Colonic mucosa (tissue), 4 donors: ENCODE data around the gene MTOR. TPM values are rescaled to one million over a fixed set of nuclear protein-coding genes. Genes with fewer than 3 reads are reported as not detected.

ENCODE experiments used
- DNase-seq: peaks from one replicate; pipeline ENCODE4 v3.0.0-alpha.2; 2020
- H3K27ac ChIP-seq: fragments of 200-600 bp; one replicate; pipeline ENCODE4 v1.8.0; 2021
- H3K27me3 ChIP-seq: fragments of 200-600 bp; one replicate; pipeline ENCODE4 v1.8.0; 2021
- H3K36me3 ChIP-seq: fragments of 200-600 bp; one replicate; pipeline ENCODE4 v1.8.0; 2021
- H3K4me1 ChIP-seq: fragments of 200-600 bp; one replicate; pipeline ENCODE4 v1.8.0; 2021; ENCODE audit warnings: mild to moderate bottlenecking
- H3K4me3 ChIP-seq: fragments of 200-600 bp; one replicate; pipeline ENCODE4 v1.8.0; 2021
- H3K9ac ChIP-seq, 2 donors: one replicate each; pipeline ENCODE4 v1.7.0; 2013; ENCODE audit warnings: control low read depth in 2 of 2, low read depth in 2 of 2, low read length in 2 of 2
- H3K9me3 ChIP-seq: fragments of 200-600 bp; one replicate; pipeline ENCODE4 v1.8.0; 2021
- intact Hi-C: fragments of 100-400 bp; cut with DNase I; formaldehyde crosslinking; loops from one replicate; pipeline ENCODE4 v1.14.1; 2022
- total RNA-seq, 2 donors: library from RNA; stranded (reverse); fragmentation: NEBNext Ultra II Directional in 1 of 2; extraction: Animal tissue kit (Norgen Biotek cat#: 25700) in 1 of 2; gene quantifications; one replicate each; pipeline ENCODE4 v1.2.1, GENCODE V29; 2021
- TF ChIP-seq, protein P1 (sequence below): fragments of 200-600 bp; IDR thresholded peaks from one replicate; pipeline ENCODE4 v1.8.0; 2022; ENCODE audit warnings: antibody characterized with exemption, mild to moderate bottlenecking
- donor health status: healthy.
- donor health status: DM: no; HTN: no; CAD: no.
- donor health status: DM: no; HTN: no; CAD: no.

MTOR gene
- total RNA-seq, 2 donors from 2014 or later = 29.9 to 50.2 TPM

DNA sequence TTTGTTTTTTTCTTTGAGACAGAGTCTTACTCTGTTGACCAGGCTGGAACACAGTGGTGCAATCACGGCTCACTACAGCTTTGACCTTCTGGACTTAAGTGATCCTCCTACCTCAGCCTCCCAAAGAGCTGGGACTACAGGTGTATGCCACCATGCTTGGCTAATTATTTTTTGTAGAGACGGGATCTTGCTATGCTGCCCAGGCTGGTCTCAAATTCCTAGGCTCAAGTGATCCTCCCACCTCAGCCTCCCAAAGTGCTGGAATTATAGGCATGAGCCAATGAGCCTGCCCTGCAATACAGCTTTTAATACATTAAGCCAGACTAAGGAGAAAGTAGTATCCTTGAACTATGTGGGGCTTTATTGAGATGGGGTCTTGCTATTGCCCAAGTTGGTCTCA lies 146.0 kb downstream of the MTOR start:
- Histone ChIP-seq H3K27ac (no peak overlapping the region), H3K9ac (no peak overlapping the region), H3K9me3 (no peaks in the 10 kb centered on the region), H3K36me3 (peaks cover 8% of the 10 kb centered on the region), H3K4me3 (no peak overlapping the region), H3K4me1 (no peaks in the 10 kb centered on the region), H3K27me3 (no peaks in the 10 kb centered on the region)
- intact Hi-C loops = no loop called here
- DNase-seq = no peak
- TF ChIP-seq, protein P1, sequence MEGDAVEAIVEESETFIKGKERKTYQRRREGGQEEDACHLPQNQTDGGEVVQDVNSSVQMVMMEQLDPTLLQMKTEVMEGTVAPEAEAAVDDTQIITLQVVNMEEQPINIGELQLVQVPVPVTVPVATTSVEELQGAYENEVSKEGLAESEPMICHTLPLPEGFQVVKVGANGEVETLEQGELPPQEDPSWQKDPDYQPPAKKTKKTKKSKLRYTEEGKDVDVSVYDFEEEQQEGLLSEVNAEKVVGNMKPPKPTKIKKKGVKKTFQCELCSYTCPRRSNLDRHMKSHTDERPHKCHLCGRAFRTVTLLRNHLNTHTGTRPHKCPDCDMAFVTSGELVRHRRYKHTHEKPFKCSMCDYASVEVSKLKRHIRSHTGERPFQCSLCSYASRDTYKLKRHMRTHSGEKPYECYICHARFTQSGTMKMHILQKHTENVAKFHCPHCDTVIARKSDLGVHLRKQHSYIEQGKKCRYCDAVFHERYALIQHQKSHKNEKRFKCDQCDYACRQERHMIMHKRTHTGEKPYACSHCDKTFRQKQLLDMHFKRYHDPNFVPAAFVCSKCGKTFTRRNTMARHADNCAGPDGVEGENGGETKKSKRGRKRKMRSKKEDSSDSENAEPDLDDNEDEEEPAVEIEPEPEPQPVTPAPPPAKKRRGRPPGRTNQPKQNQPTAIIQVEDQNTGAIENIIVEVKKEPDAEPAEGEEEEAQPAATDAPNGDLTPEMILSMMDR = no peak

DNA sequence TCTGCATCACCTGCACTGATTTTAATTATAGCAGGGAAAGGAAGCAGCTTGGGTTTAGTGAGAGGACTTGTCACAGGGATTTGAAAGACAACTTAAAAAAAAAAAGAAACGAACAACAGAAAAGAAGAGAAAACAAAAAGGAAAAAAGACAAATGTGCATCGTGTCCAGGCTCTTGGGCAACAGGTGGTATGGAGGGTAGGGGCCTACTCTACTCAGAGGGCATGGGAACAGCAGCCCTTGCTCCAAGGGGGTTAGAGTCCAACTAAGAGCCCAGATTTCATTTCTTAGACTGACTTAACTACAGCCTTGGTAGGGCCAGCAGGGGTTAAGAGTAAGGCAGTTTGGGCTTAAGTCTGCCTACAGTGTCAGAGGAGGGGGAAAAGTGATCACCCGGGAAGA lies 147.4 kb downstream of the MTOR start:
- H3K4me1 ChIP-seq = no peaks in the 10 kb centered on the region
- H3K9me3 ChIP-seq = no peaks in the 10 kb centered on the region
- intact Hi-C loops = no loop called here
- H3K9ac ChIP-seq = no peak overlapping the region
- no peaks in the 10 kb centered on the region for H3K27me3 ChIP-seq
- H3K36me3 ChIP-seq = peaks cover 8% of the 10 kb centered on the region
- no peak overlapping the region for H3K27ac ChIP-seq
- no peak for DNase-seq
- TF ChIP-seq, protein P1 = no peak
- H3K4me3 ChIP-seq = no peak overlapping the region

DNA sequence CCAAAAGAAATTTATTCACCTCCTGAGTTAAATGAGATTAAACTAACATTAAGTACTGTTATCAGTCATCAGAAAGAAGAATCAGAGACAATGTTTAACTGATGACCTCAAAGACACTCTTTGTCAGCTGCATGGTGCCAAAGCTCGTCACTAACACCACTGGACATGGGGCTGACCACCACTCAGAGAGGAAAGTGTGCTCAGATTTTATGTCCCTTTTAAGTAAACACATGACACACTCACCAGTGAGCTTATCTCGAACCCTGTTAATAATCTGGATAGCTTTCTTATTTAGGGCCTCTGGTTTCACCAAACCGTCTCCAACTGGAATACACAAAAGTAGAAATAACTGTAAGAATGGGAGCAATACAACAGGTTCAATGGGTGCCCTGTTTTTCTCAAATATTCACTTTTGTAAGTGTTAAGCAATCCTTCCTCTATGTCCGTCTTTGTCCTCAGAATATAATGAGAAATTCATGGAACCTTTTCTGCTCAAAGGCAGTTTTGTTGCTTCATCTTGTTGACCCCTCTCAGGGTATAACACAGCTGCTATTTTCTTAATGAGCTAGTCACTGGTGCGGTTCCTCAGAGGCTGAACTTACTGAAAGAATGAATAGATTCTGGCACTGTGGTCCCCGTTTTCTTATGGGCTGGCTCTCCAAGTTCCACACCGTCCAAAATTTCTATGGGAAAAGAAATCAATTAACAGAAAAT lies 153.1 kb downstream of the MTOR start:
- Histone ChIP-seq H3K36me3 (peaks cover 7% of the 10 kb centered on the region), H3K4me1 (no peaks in the 10 kb centered on the region), H3K27ac (no peak overlapping the region), H3K9ac (no peak overlapping the region), H3K27me3 (no peaks in the 10 kb centered on the region), H3K4me3 (no peak overlapping the region), H3K9me3 (no peaks in the 10 kb centered on the region)
- intact Hi-C loops = no loop called here
- TF ChIP-seq, protein P1 = no peak
- no peak for DNase-seq

DNA sequence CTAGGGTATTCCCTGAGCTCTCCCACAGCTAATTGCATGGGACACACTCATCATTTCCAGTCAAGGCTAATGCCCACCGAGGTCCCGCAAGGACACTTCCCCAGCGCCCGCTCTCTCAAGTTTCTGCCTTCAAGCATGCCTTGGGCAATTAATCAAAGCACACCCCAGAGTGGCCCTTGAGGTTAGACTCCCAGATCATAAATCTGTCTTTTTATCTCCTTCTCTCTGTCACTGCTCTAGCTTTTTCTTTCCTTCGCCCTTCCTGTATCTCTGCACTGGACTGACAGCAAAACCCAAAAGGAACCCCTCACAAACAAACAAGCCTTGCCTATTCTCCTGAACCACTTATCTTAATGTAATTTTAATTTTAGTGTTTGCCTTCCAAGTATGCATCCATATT lies 154.8 kb downstream of the MTOR start:
- no peaks in the 10 kb centered on the region for H3K4me1 ChIP-seq
- H3K36me3 ChIP-seq = peaks cover 4% of the 10 kb centered on the region
- TF ChIP-seq, protein P1 = no peak
- no peak overlapping the region for H3K9ac ChIP-seq
- no peak overlapping the region for H3K27ac ChIP-seq
- no peaks in the 10 kb centered on the region for H3K27me3 ChIP-seq
- H3K4me3 ChIP-seq = no peak overlapping the region
- no peaks in the 10 kb centered on the region for H3K9me3 ChIP-seq
- intact Hi-C loops = no loop called here
- no peak for DNase-seq

DNA sequence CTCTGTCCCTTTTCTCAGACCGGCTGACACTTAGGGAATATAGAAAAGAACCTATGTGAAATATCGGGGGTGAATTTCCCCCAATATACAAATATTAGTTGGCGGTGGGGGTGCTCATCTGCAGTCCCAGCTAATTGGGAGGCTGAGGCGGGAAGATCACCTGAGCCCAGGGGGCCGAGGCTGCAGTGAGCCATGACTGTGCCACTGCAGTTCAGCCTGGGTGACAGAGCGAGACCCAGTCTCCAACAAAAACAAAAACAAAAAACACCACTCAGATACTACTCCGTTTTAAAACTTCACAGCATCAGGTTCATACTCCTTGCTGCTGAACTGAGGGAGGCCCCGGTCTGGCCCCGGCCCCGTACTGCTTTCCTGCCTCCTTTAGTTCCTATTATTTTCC lies 156.8 kb downstream of the MTOR start:
- Histone ChIP-seq H3K36me3 (peaks cover 4% of the 10 kb centered on the region), H3K9me3 (no peaks in the 10 kb centered on the region), H3K4me3 (no peak overlapping the region), H3K9ac (no peak overlapping the region), H3K27me3 (no peaks in the 10 kb centered on the region), H3K4me1 (no peaks in the 10 kb centered on the region), H3K27ac (no peak overlapping the region)
- intact Hi-C loops = no loop called here
- no peak for DNase-seq
- TF ChIP-seq, protein P1 = no peak
